Lung (tissue), 12 donors: ENCODE measurements around the gene SLC29A2. TPM values are rescaled to one million over a fixed set of nuclear protein-coding genes. Genes with fewer than 3 reads are reported as not detected.

Experiments used
- ATAC-seq: fragments of 200-7000 bp; cut with Tn5 transposase; one replicate; pipeline ENCODE4 v1.9.1; 2020; ENCODE audit warnings: moderate number of reproducible peaks; ENCODE audit not compliant: insufficient read depth, low FRiP score
- DNase-seq, 3 donors: peaks; one replicate each; pipeline ENCODE4 v3.0.0-alpha.2; 2013 to 2017
- H3K27ac ChIP-seq, 2 donors: one replicate each; pipeline ENCODE4 v1.5.1; 2013; ENCODE audit warnings: mild to moderate bottlenecking in 2 of 2, moderate library complexity in 2 of 2, control low read depth in 1 of 2, inconsistent platforms in 1 of 2, low read depth in 1 of 2, low read length in 1 of 2
- H3K27me3 ChIP-seq, 3 donors: one replicate each; pipeline ENCODE4 v1.5.1; 2013; ENCODE audit warnings: low read length in 2 of 3; ENCODE audit not compliant: control insufficient read depth in 3 of 3, insufficient read depth in 3 of 3
- H3K36me3 ChIP-seq, 4 donors: one replicate each; pipeline ENCODE4 v1.5.1; 2013; ENCODE audit warnings: low read length in 4 of 4, mild to moderate bottlenecking in 1 of 4, moderate library complexity in 1 of 4; ENCODE audit not compliant: control insufficient read depth in 4 of 4, insufficient read depth in 4 of 4
- H3K4me1 ChIP-seq, 5 donors: one replicate each; pipeline ENCODE4 v1.5.1; 2013; ENCODE audit warnings: low read length in 5 of 5, mild to moderate bottlenecking in 2 of 5, moderate library complexity in 1 of 5; ENCODE audit not compliant: control insufficient read depth in 5 of 5, insufficient read depth in 5 of 5
- H3K4me3 ChIP-seq: one replicate; pipeline ENCODE4 v1.5.1; 2013; ENCODE audit warnings: mild to moderate bottlenecking, control low read depth, moderate library complexity
- H3K9ac ChIP-seq, 2 donors: one replicate each; pipeline ENCODE4 v1.5.1; 2013; ENCODE audit warnings: low read length in 2 of 2, control low read depth in 1 of 2; ENCODE audit not compliant: insufficient read depth in 1 of 2
- H3K9me3 ChIP-seq, 4 donors: one replicate each; pipeline ENCODE4 v1.5.1; 2013; ENCODE audit warnings: low read length in 3 of 4, mild to moderate bottlenecking in 1 of 4, moderate library complexity in 1 of 4; ENCODE audit not compliant: control insufficient read depth in 4 of 4, insufficient read depth in 3 of 4
- WGBS, 2 donors: extraction: QIAGEN DNeasy Blood & Tissue Kit; methylation state at CpG; one replicate each; pipeline ENCODE4 v1.1.7; 2013; 5-methylcytosine and 5-hydroxymethylcytosine counted together
- polyA plus RNA-seq, 2 donors: library from polyadenylated mRNA; stranded (reverse); fragments of 200-250 nt; gene quantifications; one replicate each; pipeline ENCODE4 v1.2.1, GENCODE V29; 2013
- total RNA-seq, 2 donors: library from RNA; depleted of rRNA in 1 of 2; stranded (reverse); fragments of >200 nt in 1 of 2; gene quantifications; one replicate each; pipeline ENCODE4 v1.2.1, GENCODE V29; 2014 to 2021
- TF ChIP-seq, protein P1 (sequence below): IDR thresholded peaks from 2 replicates; pipeline ENCODE4 v1.5.1; 2012; ENCODE audit warnings: mild to moderate bottlenecking; ENCODE audit errors: control extremely low read depth, extremely low read depth
- donor health status: control.
- donor health status: control.
- donor health status: Bipolar disorder and iron deficiency.
- donor health status: healthy.
- donor health status: DM: yes; HTN: yes; CAD: no.

SLC29A2 gene
- total and polyA plus RNA-seq, 4 donors: 6.5 to 19.4 (median 13.7) TPM

DNA sequence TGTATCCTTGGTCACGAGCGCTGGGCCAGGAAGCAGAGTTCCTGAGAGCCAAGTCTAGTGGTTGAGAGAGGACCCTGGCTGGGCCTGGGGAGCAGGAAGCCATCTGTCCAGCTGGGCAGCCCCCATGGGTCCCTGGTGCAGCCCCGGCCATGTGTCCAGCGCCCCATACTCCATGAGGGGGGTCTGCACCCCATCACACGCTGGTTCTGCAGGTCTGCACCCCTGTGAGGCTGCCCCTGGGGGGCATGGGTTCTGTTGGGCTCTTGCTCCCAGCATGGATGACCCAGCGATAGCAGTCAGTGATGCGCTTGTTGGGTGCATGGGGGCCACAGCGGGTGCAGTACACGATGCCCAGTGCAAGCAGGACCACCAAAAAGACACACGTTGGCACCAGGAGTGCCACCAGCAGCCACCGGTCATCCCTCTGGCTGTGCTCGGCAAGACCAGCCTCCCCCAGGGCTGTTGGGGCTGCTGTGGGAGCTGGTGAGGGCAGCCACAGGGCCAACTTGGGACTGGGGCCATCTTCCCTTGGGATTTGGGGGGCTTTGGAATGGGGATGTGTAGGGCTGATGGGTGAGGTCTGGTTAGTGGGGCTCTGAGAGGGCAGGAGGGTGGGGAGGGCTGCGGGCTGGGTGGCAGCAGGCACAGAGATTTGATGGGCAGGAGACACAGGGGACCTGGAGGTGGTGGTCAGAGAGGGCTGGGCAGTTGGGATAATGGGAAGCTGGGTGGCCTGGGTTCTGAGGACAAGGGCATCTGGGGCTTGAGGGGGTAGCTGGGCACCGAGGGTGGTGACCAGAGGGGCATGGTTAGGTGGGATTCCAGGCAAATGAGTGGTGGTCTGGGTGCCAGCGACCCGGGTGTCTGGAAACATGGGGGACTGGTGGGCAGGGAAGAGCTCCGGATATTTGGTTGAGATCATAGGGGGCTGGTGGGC is 56.7 kb downstream of the SLC29A2 start:
- DNase-seq: no peak
- H3K27ac ChIP-seq: peak overlapping the region in 1 of 2 donors; percentile 21
- H3K9ac ChIP-seq: peak overlapping the region in 1 of 2 donors; percentile 71

DNA sequence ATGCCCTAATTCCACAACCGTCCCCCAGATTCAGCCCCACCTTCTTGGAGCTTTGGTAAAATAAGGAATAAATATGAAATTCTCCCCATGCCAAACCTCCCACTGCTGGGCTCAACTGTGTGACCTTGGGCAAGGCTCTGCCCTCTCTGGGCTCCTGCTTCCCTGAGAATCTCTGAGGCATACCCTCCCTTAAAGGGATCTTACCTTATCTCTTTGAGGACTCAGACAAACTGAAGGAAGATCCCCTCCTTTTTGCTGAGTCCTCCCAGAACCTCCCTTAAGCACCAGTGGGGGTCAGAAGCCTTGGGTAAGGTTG is 57.4 kb downstream of the SLC29A2 start:
- H3K9ac ChIP-seq: peak overlapping the region in 1 of 2 donors; percentile 71
- peak overlapping the region in 1 of 2 donors; percentile 15 for H3K27ac ChIP-seq
- peaks cover 0 to 3% (median 0%) of the 10 kb centered on the region in 4 donors for H3K36me3 ChIP-seq
- no peaks in the 10 kb centered on the region for H3K9me3 ChIP-seq
- TF ChIP-seq, protein P1, sequence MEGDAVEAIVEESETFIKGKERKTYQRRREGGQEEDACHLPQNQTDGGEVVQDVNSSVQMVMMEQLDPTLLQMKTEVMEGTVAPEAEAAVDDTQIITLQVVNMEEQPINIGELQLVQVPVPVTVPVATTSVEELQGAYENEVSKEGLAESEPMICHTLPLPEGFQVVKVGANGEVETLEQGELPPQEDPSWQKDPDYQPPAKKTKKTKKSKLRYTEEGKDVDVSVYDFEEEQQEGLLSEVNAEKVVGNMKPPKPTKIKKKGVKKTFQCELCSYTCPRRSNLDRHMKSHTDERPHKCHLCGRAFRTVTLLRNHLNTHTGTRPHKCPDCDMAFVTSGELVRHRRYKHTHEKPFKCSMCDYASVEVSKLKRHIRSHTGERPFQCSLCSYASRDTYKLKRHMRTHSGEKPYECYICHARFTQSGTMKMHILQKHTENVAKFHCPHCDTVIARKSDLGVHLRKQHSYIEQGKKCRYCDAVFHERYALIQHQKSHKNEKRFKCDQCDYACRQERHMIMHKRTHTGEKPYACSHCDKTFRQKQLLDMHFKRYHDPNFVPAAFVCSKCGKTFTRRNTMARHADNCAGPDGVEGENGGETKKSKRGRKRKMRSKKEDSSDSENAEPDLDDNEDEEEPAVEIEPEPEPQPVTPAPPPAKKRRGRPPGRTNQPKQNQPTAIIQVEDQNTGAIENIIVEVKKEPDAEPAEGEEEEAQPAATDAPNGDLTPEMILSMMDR: no peak
- no peak overlapping the region for H3K4me3 ChIP-seq
- no peaks in the 10 kb centered on the region for H3K27me3 ChIP-seq
- peaks cover 0 to 44% (median 18%) of the 10 kb centered on the region in 5 donors for H3K4me1 ChIP-seq
- DNase-seq (no peak), ATAC-seq (no peak)
- 79% methylated on average over 1 of the region's 1 CpG for WGBS, 2 donors

More for the DNA sequence above, 56.7 kb downstream of the SLC29A2 start:
- Histone ChIP-seq H3K36me3 (peaks cover 0 to 3% (median 0%) of the 10 kb centered on the region in 4 donors), H3K9me3 (no peaks in the 10 kb centered on the region), H3K27me3 (no peaks in the 10 kb centered on the region), H3K4me1 (peaks cover 0 to 44% (median 18%) of the 10 kb centered on the region in 5 donors), H3K4me3 (no peak overlapping the region)
- TF ChIP-seq, protein P1: no peak
- no peak for ATAC-seq
- 81 to 92% methylated on average over 17 of the region's 17 CpGs for WGBS, 2 donors

DNA sequence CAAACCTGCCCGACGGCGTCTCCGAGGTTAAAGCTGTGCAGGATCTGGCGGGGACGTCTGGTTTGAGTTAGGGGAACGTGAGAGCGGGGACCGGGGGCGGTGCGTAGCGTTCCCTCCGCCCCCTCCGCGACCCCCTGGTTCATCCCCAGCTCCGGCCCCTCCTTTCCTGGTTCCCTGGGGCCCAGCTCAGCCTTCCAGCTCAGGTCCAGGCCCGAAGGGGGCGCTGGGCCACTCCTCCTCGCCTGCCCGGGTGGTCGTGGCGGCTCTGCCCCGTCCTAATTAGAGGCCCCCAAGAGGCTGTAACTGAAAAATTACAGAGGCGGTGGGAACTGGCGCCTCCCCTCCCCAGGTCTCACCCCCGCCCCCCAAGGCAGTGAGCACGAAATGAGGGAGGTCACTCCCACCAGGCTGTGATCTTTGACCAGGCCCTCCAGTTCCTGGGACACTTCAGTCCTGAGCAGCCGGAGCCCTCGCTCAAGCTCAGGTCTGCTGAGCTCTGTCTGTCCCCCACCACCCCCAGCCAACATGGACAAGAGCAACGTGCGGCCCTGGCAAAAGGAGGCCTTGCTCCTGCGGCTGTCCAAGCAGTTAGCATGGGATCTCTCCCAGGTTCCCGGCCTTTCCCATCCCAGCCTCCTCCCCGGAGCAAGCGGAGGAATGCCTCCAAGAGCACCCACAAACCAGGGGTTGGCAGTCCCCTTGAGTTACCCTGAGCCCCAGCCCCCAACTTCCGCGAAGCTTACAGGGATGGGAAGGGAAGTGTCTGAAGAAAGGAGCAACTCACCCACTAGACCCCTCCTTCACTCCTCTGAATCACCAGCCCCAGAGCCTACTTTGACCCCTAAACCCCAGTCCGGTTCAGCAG is 58.0 kb downstream of the SLC29A2 start:
- H3K27ac ChIP-seq: peak overlapping the region; percentile 51 to 77
- no peaks in the 10 kb centered on the region for H3K9me3 ChIP-seq
- peaks cover 0 to 38% (median 15%) of the 10 kb centered on the region in 5 donors for H3K4me1 ChIP-seq
- H3K4me3 ChIP-seq: no peak overlapping the region
- H3K36me3 ChIP-seq: peaks cover 0 to 3% (median 0%) of the 10 kb centered on the region in 4 donors
- TF ChIP-seq, protein P1: no peak
- ATAC-seq (no peak), DNase-seq (peak; percentile 87 to 94 (median 90))
- peak overlapping the region in 1 of 2 donors; percentile 71 for H3K9ac ChIP-seq
- WGBS, 2 donors: 50 to 60% methylated on average over 33 to 38 of the region's 38 CpGs
- H3K27me3 ChIP-seq: no peaks in the 10 kb centered on the region
